WTC11 (cell line): Measurements from ENCODE around the gene MS4A14. TPM values are rescaled to one million over a fixed set of nuclear protein-coding genes. Genes with fewer than 3 reads are reported as not detected.

Experiments used
- ATAC-seq: fragments of 200-7000 bp; cut with Tn5 transposase; 2 replicates; pipeline ENCODE4 v1.10.0; 2021; ENCODE audit warnings: mild to moderate bottlenecking, moderate library complexity
- CTCF ChIA-PET: fragments of 300-600 bp; sonication (Branson Sonifier 250); formaldehyde crosslinking; loops from one replicate; lab custom pipeline; 2021; ENCODE audit warnings: antibody characterized with exemption; lab: Charles Lee
- POLR2A ChIA-PET: fragments of 350-600 bp; sonication (Branson Sonifier 250); formaldehyde crosslinking; loops from one replicate; lab custom pipeline; 2021; ENCODE audit warnings: antibody characterized with exemption; lab: Charles Lee
- DNase-seq: peaks from one replicate; pipeline ENCODE4 v3.0.0; 2021; ENCODE audit warnings: low spot score
- H3K27ac Mint-ChIP-seq: 2 replicates; pipeline ENCODE4 v1.8.0; 2021; ENCODE audit warnings: mixed read lengths
- H3K27me3 Mint-ChIP-seq: 2 replicates; pipeline ENCODE4 v1.8.0; 2021; ENCODE audit warnings: low read depth, mild to moderate bottlenecking, moderate library complexity, mixed read lengths
- H3K36me3 Mint-ChIP-seq: 2 replicates; pipeline ENCODE4 v1.8.0; 2021; ENCODE audit warnings: mixed read lengths
- H3K4me1 Mint-ChIP-seq: 2 replicates; pipeline ENCODE4 v1.8.0; 2022; ENCODE audit warnings: mixed read lengths
- H3K4me3 Mint-ChIP-seq: 2 replicates; pipeline ENCODE4 v1.8.0; 2021; ENCODE audit warnings: mild to moderate bottlenecking, moderate library complexity, mixed read lengths
- H3K9me3 Mint-ChIP-seq: 2 replicates; pipeline ENCODE4 v1.8.0; 2021; ENCODE audit warnings: mixed read lengths
- ATF1 ChIP-seq: sonication (generic); formaldehyde crosslinking; IDR thresholded peaks from 2 replicates; pipeline ENCODE4 v1.8.1; 2023; ENCODE audit warnings: mild to moderate bottlenecking, moderate library complexity, missing genetic modification reagents
- ATF2 ChIP-seq: sonication (generic); formaldehyde crosslinking; IDR thresholded peaks from 2 replicates; pipeline ENCODE4 v1.8.1; 2022; ENCODE audit warnings: low read depth, missing genetic modification reagents, borderline replicate concordance
- ATF6 ChIP-seq: sonication (generic); formaldehyde crosslinking; IDR thresholded peaks from 2 replicates; pipeline ENCODE4 v1.8.1; 2023; ENCODE audit warnings: mild to moderate bottlenecking, missing genetic modification reagents
- CREB1 ChIP-seq: sonication (generic); formaldehyde crosslinking; IDR thresholded peaks from 2 replicates; pipeline ENCODE4 v1.8.0; 2023; ENCODE audit warnings: mild to moderate bottlenecking, missing genetic modification reagents
- FOXP1 ChIP-seq: sonication (generic); formaldehyde crosslinking; IDR thresholded peaks from 2 replicates; pipeline ENCODE4 v1.8.0; 2022; ENCODE audit warnings: missing genetic modification reagents, mild to moderate bottlenecking, moderate library complexity, borderline replicate concordance
- FOXP4 ChIP-seq: sonication (generic); formaldehyde crosslinking; IDR thresholded peaks from 2 replicates; pipeline ENCODE4 v1.8.0; 2022; ENCODE audit warnings: mild to moderate bottlenecking, missing genetic modification reagents
- IRF1 ChIP-seq: sonication (generic); formaldehyde crosslinking; IDR thresholded peaks from 2 replicates; pipeline ENCODE4 v1.8.0; 2023; ENCODE audit warnings: missing genetic modification reagents
- MLX ChIP-seq: sonication (generic); formaldehyde crosslinking; IDR thresholded peaks from 2 replicates; pipeline ENCODE4 v1.8.1; 2023; ENCODE audit warnings: mild to moderate bottlenecking, missing genetic modification reagents, moderate library complexity
- MYBL2 ChIP-seq: sonication (generic); formaldehyde crosslinking; IDR thresholded peaks from 2 replicates; pipeline ENCODE4 v1.8.1; 2023; ENCODE audit warnings: mild to moderate bottlenecking, moderate library complexity, missing genetic modification reagents
- OVOL2 ChIP-seq: fragments of 250-450 bp; sonication (Bioruptor Pico); IDR thresholded peaks from 2 replicates; pipeline ENCODE4 v1.9.0; 2021; ENCODE audit warnings: mild to moderate bottlenecking, borderline replicate concordance
- PRDM15 ChIP-seq: sonication (generic); formaldehyde crosslinking; IDR thresholded peaks from 2 replicates; pipeline ENCODE4 v1.8.0; 2022; ENCODE audit warnings: missing genetic modification reagents
- RELA ChIP-seq: sonication (generic); formaldehyde crosslinking; IDR thresholded peaks from 2 replicates; pipeline ENCODE4 v1.8.1; 2022; ENCODE audit warnings: missing genetic modification reagents, mild to moderate bottlenecking, borderline replicate concordance
- RORB ChIP-seq: fragments of 250-450 bp; sonication (Bioruptor Pico); IDR thresholded peaks from 2 replicates; pipeline ENCODE4 v1.9.0; 2021; ENCODE audit warnings: mild to moderate bottlenecking
- STAT6 ChIP-seq: sonication (generic); formaldehyde crosslinking; conservative IDR thresholded peaks from 2 replicates; pipeline ENCODE4 v1.8.1; 2023; ENCODE audit warnings: mild to moderate bottlenecking, low read depth, missing genetic modification reagents, moderate library complexity
- TEAD4 ChIP-seq: sonication (generic); formaldehyde crosslinking; IDR thresholded peaks from 2 replicates; pipeline ENCODE4 v1.8.0; 2022; ENCODE audit warnings: mild to moderate bottlenecking, missing genetic modification reagents
- USF2 ChIP-seq: sonication (generic); formaldehyde crosslinking; IDR thresholded peaks from 2 replicates; pipeline ENCODE4 v1.8.1; 2023; ENCODE audit warnings: mild to moderate bottlenecking, missing genetic modification reagents, moderate library complexity
- ZBTB21 ChIP-seq: sonication (generic); formaldehyde crosslinking; IDR thresholded peaks from 2 replicates; pipeline ENCODE4 v1.8.1; 2023; ENCODE audit warnings: mild to moderate bottlenecking, missing genetic modification reagents, borderline replicate concordance
- total RNA-seq: library from RNA; stranded (reverse); gene quantifications from 3 replicates; pipeline ENCODE4 v1.2.3, GENCODE V29; 2021

Gene MS4A14
- total RNA-seq, 1 experiment from 2014 or later, result not detected

- peaks cover 4% of the 10 kb centered on the region; the same call in 1 of the 2 replicates for H3K27me3 Mint-ChIP-seq
- H3K27ac Mint-ChIP-seq, result peak overlapping the region; percentile 95; the same call in 1 of the 2 replicates
- no peak for DNase-seq
- H3K36me3 Mint-ChIP-seq, result peaks cover 23% of the 10 kb centered on the region
- peaks cover 32% of the 10 kb centered on the region for H3K9me3 Mint-ChIP-seq
- ChIA-PET POLR2A (no interaction called here), CTCF (interaction anchor here (1.5 kb wide), 1 partner anchor 252 kb away, joined by 5 read pairs; no protein-coding TSS in a partner anchor)
- ATAC-seq, result no peak; the same call in 1 of the 2 replicates
- peaks cover 75% of the 10 kb centered on the region for H3K4me1 Mint-ChIP-seq
- no peak for TF ChIP-seq STAT6
- TF ChIP-seq IRF1 (CRISPR knock-in tag), result no peak
- no peak for TF ChIP-seq TEAD4 (CRISPR knock-in tag)
- TF ChIP-seq ZBTB21, result no peak
- TF ChIP-seq RELA, result no peak
- TF ChIP-seq ATF6, result no peak
- no peak for TF ChIP-seq OVOL2
- TF ChIP-seq MYBL2 (CRISPR knock-in tag), result no peak
- no peak overlapping the region for H3K4me3 Mint-ChIP-seq
Measured at GRCh38 chr11:60367009-60367408, 29.2 kb upstream of the MS4A14 start.

- no peak for TF ChIP-seq ATF2 (CRISPR knock-in tag)
- no peak for TF ChIP-seq ATF1 (CRISPR knock-in tag)
- no peak for TF ChIP-seq FOXP1 (CRISPR knock-in tag)
- TF ChIP-seq RORB (CRISPR knock-in tag), result no peak
- TF ChIP-seq FOXP4 (CRISPR knock-in tag), result no peak
- no peak for ATAC-seq
- ChIA-PET POLR2A (no interaction called here), CTCF (interaction anchor here (1.5 kb wide), 1 partner anchor 251 kb away, joined by 5 read pairs; no protein-coding TSS in a partner anchor)
- peaks cover 28% of the 10 kb centered on the region for H3K9me3 Mint-ChIP-seq
- no peak overlapping the region for H3K4me3 Mint-ChIP-seq
- H3K27ac Mint-ChIP-seq, result peak overlapping the region; percentile 95
- H3K27me3 Mint-ChIP-seq, result peaks cover 4% of the 10 kb centered on the region; the same call in 1 of the 2 replicates
- peaks cover 70% of the 10 kb centered on the region for H3K4me1 Mint-ChIP-seq
- peaks cover 20% of the 10 kb centered on the region for H3K36me3 Mint-ChIP-seq
- no peak for DNase-seq
Measured at GRCh38 chr11:60367896-60368295, 28.4 kb upstream of the MS4A14 start.

GRCh38 chr11:60370252-60370810, 25.9 kb upstream of the MS4A14 start:
- ChIA-PET POLR2A (no interaction called here), CTCF (interaction anchor here (1.6 kb wide), 1 partner anchor 241 kb away, joined by 4 read pairs; no protein-coding TSS in a partner anchor)
- H3K4me3 Mint-ChIP-seq, result no peak overlapping the region
- DNase-seq (no peak), ATAC-seq (no peak)
- H3K27me3 Mint-ChIP-seq, result no peaks in the 10 kb centered on the region
- no peak overlapping the region for H3K27ac Mint-ChIP-seq
- H3K9me3 Mint-ChIP-seq, result peaks cover 21% of the 10 kb centered on the region
- peaks cover 45% of the 10 kb centered on the region for H3K4me1 Mint-ChIP-seq
- peaks cover 18% of the 10 kb centered on the region for H3K36me3 Mint-ChIP-seq
- TF ChIP-seq USF2 (CRISPR knock-in tag) (no peak), MLX (CRISPR knock-in tag) (no peak), PRDM15 (no peak), CREB1 (CRISPR knock-in tag) (no peak)
